ENCODE measurements around the gene ADCYAP1R1.

- TF ChIP-seq POLR2AphosphoS5 (IDR thresholded peaks at IDR 0.05), result no peak
- TF ChIP-seq CTCF (IDR thresholded peaks at IDR 0.05), result no peak
- no peak for TF ChIP-seq POLR2A (IDR thresholded peaks at IDR 0.05)
- TF ChIP-seq EP300 (IDR thresholded peaks at IDR 0.05), result no peak
Observed at GRCh38 chr7:31101544-31101943, 49.4 kb downstream of the ADCYAP1R1 start.
